GM18907 (cell line): Measurements from ENCODE around the gene FNDC3B.
"Not testable (repeated sequence)": the region's sequence is repeated elsewhere in the genome, so short reads cannot be mapped to it uniquely, and the experiment has no call there.

Experiments
- ATAC-seq: cut with Tn5 transposase; IDR thresholded peaks from one replicate; pipeline ENCODE4 v1.9.1; 2021; ENCODE audit warnings: mild to moderate bottlenecking, moderate library complexity; ENCODE audit not compliant: unreplicated experiment

Gene FNDC3B

GRCh38 chr3:172351895-172352466 is 312.6 kb downstream of the FNDC3B start:
- no peak for ATAC-seq

GRCh38 chr3:172352786-172353185 is 313.4 kb downstream of the FNDC3B start:
- ATAC-seq = no peak

- no peak for ATAC-seq
Observed at GRCh38 chr3:172354931-172355499, 315.6 kb downstream of the FNDC3B start.

GRCh38 chr3:172355836-172356235 is 316.5 kb downstream of the FNDC3B start:
- no peak for ATAC-seq

- ATAC-seq = no peak
Observed at GRCh38 chr3:172356427-172356826, 317.0 kb downstream of the FNDC3B start.

- ATAC-seq = no peak
Observed at GRCh38 chr3:172357850-172358754, 318.7 kb downstream of the FNDC3B start.

- no peak for ATAC-seq
Observed at GRCh38 chr3:172359231-172359630, 319.9 kb downstream of the FNDC3B start.

- ATAC-seq = no peak
Observed at GRCh38 chr3:172359996-172360395, 320.6 kb downstream of the FNDC3B start.

GRCh38 chr3:172362583-172362982 is 323.2 kb downstream of the FNDC3B start:
- ATAC-seq = no peak

GRCh38 chr3:172364374-172365027 is 325.1 kb downstream of the FNDC3B start:
- ATAC-seq = no peak

- no peak for ATAC-seq
Observed at GRCh38 chr3:172365028-172365567, 325.7 kb downstream of the FNDC3B start.

- ATAC-seq = no peak
Observed at GRCh38 chr3:172367205-172368105, 328.1 kb downstream of the FNDC3B start.

- ATAC-seq = not testable (repeated sequence)
Observed at GRCh38 chr3:172368556-172368955, 329.2 kb downstream of the FNDC3B start.

GRCh38 chr3:172369590-172370259 is 330.3 kb downstream of the FNDC3B start:
- no peak for ATAC-seq

GRCh38 chr3:172370419-172370818 is 331.0 kb downstream of the FNDC3B start:
- no peak for ATAC-seq

GRCh38 chr3:172371544-172371943 is 332.2 kb downstream of the FNDC3B start:
- ATAC-seq = no peak

- ATAC-seq = no peak
Observed at GRCh38 chr3:172372895-172373294, 333.5 kb downstream of the FNDC3B start.

GRCh38 chr3:172373912-172374311 is 334.5 kb downstream of the FNDC3B start:
- ATAC-seq = no peak

- ATAC-seq = no peak
Observed at GRCh38 chr3:172375206-172375850, 335.9 kb downstream of the FNDC3B start.
